ENCODE results near the gene SLC19A1. TPM values are rescaled to one million over a fixed set of nuclear protein-coding genes. Genes with fewer than 3 reads are reported as not detected.

Gene SLC19A1
- total RNA-seq, 4 donors from 2014 or later, result 3.3 to 27.9 (median 11.4) TPM

GRCh38 chr21:45580181-45580575, 37.9 kb upstream of the SLC19A1 start:
- Histone ChIP-seq H3K27ac (no peak overlapping the region), H3K4me1 (peaks cover 0 to 1% (median 0%) of the 10 kb centered on the region in 4 donors), H3K27me3 (peaks cover 0 to 8% of the 10 kb centered on the region in 2 donors), H3K4me3 (no peak overlapping the region), H3K9me3 (peaks cover 0 to 15% (median 0%) of the 10 kb centered on the region in 4 donors), H3K36me3 (no peaks in the 10 kb centered on the region)
- WGBS, 2 donors, result 88 to 95% methylated on average over 8 of the region's 8 CpGs
- DNase-seq (ENCODE audit: low spot score in 2 of 2), result no peak
- TF ChIP-seq EP300 (IDR thresholded peaks at IDR 0.05) (no peak), CTCF (IDR thresholded peaks at IDR 0.05) (no peak), POLR2A (IDR thresholded peaks at IDR 0.05) (no peak)

- Histone ChIP-seq H3K4me1 (peaks cover 0 to 7% (median 0%) of the 10 kb centered on the region in 4 donors), H3K36me3 (no peaks in the 10 kb centered on the region), H3K27ac (no peak overlapping the region), H3K4me3 (no peak overlapping the region), H3K27me3 (peaks cover 0 to 8% of the 10 kb centered on the region in 2 donors), H3K9me3 (peaks cover 0 to 10% (median 0%) of the 10 kb centered on the region in 4 donors)
- no peak for DNase-seq (ENCODE audit: low spot score in 2 of 2)
- WGBS, 2 donors, result 86 to 87% methylated on average over 19 to 29 of the region's 29 CpGs
- TF ChIP-seq POLR2A (IDR thresholded peaks at IDR 0.05) (no peak), CTCF (IDR thresholded peaks at IDR 0.05) (no peak), EP300 (IDR thresholded peaks at IDR 0.05) (no peak)
Observed at GRCh38 chr21:45579383-45580180, 37.3 kb upstream of the SLC19A1 start.

GRCh38 chr21:45578811-45579381, 36.7 kb upstream of the SLC19A1 start:
- peaks cover 0 to 8% of the 10 kb centered on the region in 2 donors for H3K27me3 ChIP-seq
- H3K36me3 ChIP-seq, result no peaks in the 10 kb centered on the region
- peaks cover 0 to 10% (median 0%) of the 10 kb centered on the region in 4 donors for H3K9me3 ChIP-seq
- no peak overlapping the region for H3K4me3 ChIP-seq
- 93 to 96% methylated on average over 16 to 21 of the region's 21 CpGs for WGBS, 2 donors
- TF ChIP-seq POLR2A (IDR thresholded peaks at IDR 0.05), result no peak
- no peak for TF ChIP-seq CTCF (IDR thresholded peaks at IDR 0.05)
- no peak for TF ChIP-seq EP300 (IDR thresholded peaks at IDR 0.05)
- peaks cover 0 to 14% (median 2%) of the 10 kb centered on the region in 4 donors for H3K4me1 ChIP-seq
- DNase-seq (ENCODE audit: low spot score in 2 of 2), result no peak
- no peak overlapping the region for H3K27ac ChIP-seq

GRCh38 chr21:45578176-45578801, 36.0 kb upstream of the SLC19A1 start:
- TF ChIP-seq EP300 (IDR thresholded peaks at IDR 0.05) (no peak), POLR2A (IDR thresholded peaks at IDR 0.05) (no peak), CTCF (IDR thresholded peaks at IDR 0.05) (no peak)
- no peaks in the 10 kb centered on the region for H3K36me3 ChIP-seq
- H3K4me1 ChIP-seq, result peaks cover 0 to 20% (median 2%) of the 10 kb centered on the region in 4 donors
- H3K9me3 ChIP-seq, result peaks cover 0 to 4% (median 0%) of the 10 kb centered on the region in 4 donors
- no peak for DNase-seq (ENCODE audit: low spot score in 2 of 2)
- H3K27me3 ChIP-seq, result peaks cover 0 to 8% of the 10 kb centered on the region in 2 donors
- no peak overlapping the region for H3K27ac ChIP-seq
- H3K4me3 ChIP-seq, result no peak overlapping the region
- 88 to 92% methylated on average over 9 to 20 of the region's 21 CpGs for WGBS, 2 donors

All from tibial nerve (tissue), 4 donors.